GM12872 (cell line): ENCODE measurements around the gene SYNGR3.

Source experiments
- TF ChIP-seq, protein P1 (sequence below): IDR thresholded peaks from 3 replicates; pipeline ENCODE4 v1.5.1; 2011; ENCODE audit warnings: low read depth, mild to moderate bottlenecking, low read length, moderate library complexity; ENCODE audit not compliant: insufficient read depth

The SYNGR3 gene

DNA sequence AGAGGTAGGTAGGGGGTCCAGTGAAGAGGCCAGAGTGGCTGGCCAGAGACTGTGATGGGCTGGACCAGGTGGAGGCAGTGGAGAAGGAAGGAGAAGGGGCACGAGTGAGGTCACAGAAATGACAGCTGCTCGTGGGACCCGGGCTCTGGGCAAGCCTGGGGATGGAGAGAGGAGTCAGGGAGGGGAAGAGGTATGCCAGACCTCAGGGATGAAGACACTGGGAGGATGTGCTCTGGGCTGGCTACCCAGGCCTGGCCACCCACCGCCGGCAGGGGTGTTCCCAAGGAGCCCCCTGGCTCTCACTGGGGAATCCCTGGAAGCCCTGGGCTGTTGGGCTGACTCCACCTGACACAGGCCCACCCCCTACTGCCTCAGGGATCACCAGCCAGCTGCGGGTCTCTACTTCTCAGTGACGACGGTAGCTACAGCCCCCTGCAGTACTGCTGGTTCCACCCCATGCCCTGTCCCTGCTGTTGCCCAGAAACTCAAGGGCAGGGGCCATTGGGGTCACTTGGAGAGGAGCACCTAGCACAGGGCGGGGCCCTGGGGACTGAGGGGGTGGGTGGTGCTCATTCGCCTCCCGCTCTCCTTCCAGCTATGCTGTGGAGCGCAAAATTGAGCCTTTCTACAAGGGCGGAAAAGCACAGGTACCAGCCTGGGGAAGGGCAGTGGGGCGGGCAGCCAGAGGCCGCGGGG lies 16.2 kb upstream of the SYNGR3 start:
- TF ChIP-seq, protein P1, sequence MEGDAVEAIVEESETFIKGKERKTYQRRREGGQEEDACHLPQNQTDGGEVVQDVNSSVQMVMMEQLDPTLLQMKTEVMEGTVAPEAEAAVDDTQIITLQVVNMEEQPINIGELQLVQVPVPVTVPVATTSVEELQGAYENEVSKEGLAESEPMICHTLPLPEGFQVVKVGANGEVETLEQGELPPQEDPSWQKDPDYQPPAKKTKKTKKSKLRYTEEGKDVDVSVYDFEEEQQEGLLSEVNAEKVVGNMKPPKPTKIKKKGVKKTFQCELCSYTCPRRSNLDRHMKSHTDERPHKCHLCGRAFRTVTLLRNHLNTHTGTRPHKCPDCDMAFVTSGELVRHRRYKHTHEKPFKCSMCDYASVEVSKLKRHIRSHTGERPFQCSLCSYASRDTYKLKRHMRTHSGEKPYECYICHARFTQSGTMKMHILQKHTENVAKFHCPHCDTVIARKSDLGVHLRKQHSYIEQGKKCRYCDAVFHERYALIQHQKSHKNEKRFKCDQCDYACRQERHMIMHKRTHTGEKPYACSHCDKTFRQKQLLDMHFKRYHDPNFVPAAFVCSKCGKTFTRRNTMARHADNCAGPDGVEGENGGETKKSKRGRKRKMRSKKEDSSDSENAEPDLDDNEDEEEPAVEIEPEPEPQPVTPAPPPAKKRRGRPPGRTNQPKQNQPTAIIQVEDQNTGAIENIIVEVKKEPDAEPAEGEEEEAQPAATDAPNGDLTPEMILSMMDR: no peak

DNA sequence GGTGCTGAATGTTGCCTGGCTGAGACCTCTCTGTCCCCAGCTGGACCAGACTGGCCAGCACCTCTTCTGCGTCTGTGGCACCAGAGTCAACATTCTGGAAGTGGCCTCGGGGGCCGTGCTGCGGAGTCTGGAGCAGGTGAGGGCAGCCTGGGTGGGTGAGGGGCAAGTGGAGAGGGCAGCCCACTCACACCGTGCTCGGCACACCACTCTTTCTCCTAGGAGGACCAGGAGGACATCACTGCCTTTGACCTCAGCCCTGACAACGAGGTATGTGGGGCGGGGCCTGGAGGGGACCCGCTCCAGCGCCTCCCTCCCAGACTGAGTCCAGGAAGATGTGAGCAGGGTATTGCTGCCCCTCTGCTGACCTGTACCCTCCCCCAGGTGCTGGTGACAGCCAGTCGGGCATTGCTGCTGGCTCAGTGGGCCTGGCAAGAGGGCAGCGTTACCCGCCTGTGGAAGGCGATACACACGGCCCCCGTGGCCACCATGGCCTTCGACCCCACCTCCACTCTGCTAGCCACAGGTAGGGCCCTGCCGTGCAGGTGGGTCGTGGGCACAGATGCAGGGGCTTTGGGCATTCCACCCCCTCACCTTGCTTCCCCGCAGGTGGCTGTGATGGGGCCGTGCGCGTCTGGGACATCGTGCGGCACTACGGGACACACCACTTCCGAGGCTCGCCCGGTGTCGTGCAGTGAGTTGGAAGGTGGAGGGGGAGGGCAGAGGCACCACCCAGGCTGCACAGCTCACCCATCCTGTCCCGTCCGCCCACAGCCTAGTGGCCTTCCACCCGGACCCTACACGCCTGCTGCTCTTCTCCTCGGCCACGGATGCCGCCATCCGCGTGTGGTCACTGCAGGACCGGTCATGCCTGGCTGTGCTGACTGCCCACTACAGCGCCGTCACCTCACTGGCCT lies 15.4 kb upstream of the SYNGR3 start:
- TF ChIP-seq, protein P1: no peak

- TF ChIP-seq, protein P1: no peak
Observed at GRCh38 chr16:1975432-1976215, 14.1 kb upstream of the SYNGR3 start.

GRCh38 chr16:1976216-1976520 lies 13.6 kb upstream of the SYNGR3 start:
- TF ChIP-seq, protein P1: no peak

DNA sequence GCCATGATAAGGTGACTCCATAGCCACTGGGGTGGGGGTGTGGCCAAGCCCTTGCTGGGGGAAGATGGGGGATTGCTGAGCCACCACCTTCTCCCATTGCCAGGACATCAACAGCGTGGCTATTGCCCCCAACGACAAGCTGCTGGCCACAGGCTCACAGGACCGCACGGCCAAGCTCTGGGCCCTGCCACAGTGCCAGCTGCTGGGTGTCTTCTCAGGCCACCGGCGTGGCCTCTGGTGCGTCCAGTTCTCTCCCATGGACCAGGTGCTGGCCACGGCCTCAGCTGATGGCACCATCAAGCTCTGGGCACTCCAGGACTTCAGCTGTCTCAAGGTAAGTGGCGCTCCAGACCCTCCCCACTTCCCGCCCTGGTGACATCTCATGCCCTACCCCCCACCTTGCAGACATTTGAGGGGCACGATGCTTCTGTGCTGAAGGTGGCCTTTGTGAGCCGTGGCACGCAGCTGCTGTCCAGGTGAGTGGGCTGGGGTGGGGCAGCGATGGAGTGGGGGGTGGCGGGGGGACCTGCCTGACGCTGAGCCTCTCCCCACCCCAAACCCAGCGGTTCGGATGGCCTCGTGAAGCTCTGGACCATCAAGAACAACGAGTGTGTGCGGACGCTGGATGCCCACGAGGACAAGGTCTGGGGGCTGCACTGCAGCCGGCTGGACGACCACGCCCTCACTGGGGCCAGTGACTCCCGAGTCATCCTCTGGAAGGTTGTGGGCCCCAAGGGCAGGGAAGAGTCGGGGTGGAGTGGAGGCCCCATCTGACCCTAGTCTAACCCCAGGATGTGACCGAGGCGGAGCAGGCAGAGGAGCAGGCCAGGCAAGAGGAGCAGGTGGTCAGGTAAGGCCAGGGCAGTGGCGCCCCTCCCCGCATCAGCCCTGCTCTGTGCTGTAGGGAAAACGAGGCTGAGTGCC lies 12.6 kb upstream of the SYNGR3 start:
- TF ChIP-seq, protein P1: no peak

DNA sequence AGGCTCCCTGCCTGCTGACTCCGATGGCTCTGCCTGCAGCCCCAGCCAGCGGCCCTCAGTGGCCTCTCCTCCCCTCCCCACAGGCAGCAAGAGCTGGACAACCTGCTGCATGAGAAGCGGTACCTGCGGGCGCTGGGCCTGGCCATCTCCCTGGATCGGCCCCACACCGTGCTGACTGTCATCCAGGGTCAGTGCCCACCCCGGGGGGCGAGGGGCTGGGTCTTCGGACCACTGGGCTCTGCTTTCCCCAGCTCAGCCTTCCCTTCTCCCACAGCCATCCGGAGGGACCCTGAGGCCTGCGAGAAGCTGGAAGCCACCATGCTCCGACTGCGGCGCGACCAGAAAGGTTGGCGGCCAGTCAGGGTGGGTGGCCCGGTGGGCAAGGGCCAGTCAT lies 11.9 kb upstream of the SYNGR3 start:
- TF ChIP-seq, protein P1: no peak
